Posterior cingulate gyrus (tissue), 11 donors: Measurements from ENCODE around the gene CEP131.

Source experiments
- DNase-seq, 10 donors: peaks; one replicate each; pipeline versions ENCODE4 v3.0.0 to v3.0.0-alpha.2; 2020 to 2021; ENCODE audit warnings: mixed read lengths in 3 of 10
- intact Hi-C: fragments of 100-400 bp; cut with DNase I; formaldehyde crosslinking; loops from one replicate; pipeline ENCODE4 v1.15.1; 2023

CEP131 gene

GRCh38 chr17:81241203-81241602, 18.4 kb upstream of the CEP131 start:
- no peak for DNase-seq
- intact Hi-C loops: loop anchor here (5.0 kb wide), 1 partner anchor 99 kb away; no protein-coding TSS in a partner anchor

GRCh38 chr17:81240761-81241160, 18.0 kb upstream of the CEP131 start:
- intact Hi-C loops: loop anchor here (5.0 kb wide), 1 partner anchor 98 kb away; no protein-coding TSS in a partner anchor
- DNase-seq: no peak

- intact Hi-C loops: loop anchor here (5.0 kb wide), 1 partner anchor 98 kb away; no protein-coding TSS in a partner anchor
- no peak for DNase-seq
Observed at GRCh38 chr17:81239714-81240555, 17.2 kb upstream of the CEP131 start.

- intact Hi-C loops: no loop called here
- peak; percentile 97 to 100 (median 98) for DNase-seq
Observed at GRCh38 chr17:81238815-81239713, 16.3 kb upstream of the CEP131 start, which contains the start of the genes NDUFAF8 and TEPSIN. Gene NDUFAF8 (plus strand): TSS chr17:81239318. CDS start chr17:81239364, 46 bp downstream. Gene TEPSIN (minus strand): TSS chr17:81239055. CDS start chr17:81239033, 22 bp downstream.

- DNase-seq: no peak
- intact Hi-C loops: no loop called here
Observed at GRCh38 chr17:81238490-81238814, 15.7 kb upstream of the CEP131 start.

GRCh38 chr17:81237591-81238489, 15.1 kb upstream of the CEP131 start:
- intact Hi-C loops: no loop called here
- no peak for DNase-seq

- no peak for DNase-seq
- intact Hi-C loops: no loop called here
Observed at GRCh38 chr17:81236784-81237183, 14.0 kb upstream of the CEP131 start.

GRCh38 chr17:81235822-81236740, 13.3 kb upstream of the CEP131 start:
- DNase-seq: no peak
- intact Hi-C loops: no loop called here

GRCh38 chr17:81234940-81235821, 12.4 kb upstream of the CEP131 start:
- intact Hi-C loops: no loop called here
- DNase-seq: no peak

GRCh38 chr17:81234506-81234855, 11.7 kb upstream of the CEP131 start:
- intact Hi-C loops: no loop called here
- peak in 1 of 10 donors; percentile 82 for DNase-seq

- intact Hi-C loops: no loop called here
- DNase-seq: peak in 1 of 10 donors; percentile 78
Observed at GRCh38 chr17:81233811-81234505, 11.2 kb upstream of the CEP131 start.

GRCh38 chr17:81233316-81233715, 10.6 kb upstream of the CEP131 start:
- intact Hi-C loops: no loop called here
- DNase-seq: peak in 1 of 10 donors; percentile 81

GRCh38 chr17:81232616-81233241, 10.0 kb upstream of the CEP131 start:
- DNase-seq: peak in 1 of 10 donors; percentile 77
- intact Hi-C loops: no loop called here

GRCh38 chr17:81231766-81232581, 9.2 kb upstream of the CEP131 start:
- intact Hi-C loops: no loop called here

GRCh38 chr17:81231121-81231645, 8.4 kb upstream of the CEP131 start:
- peak in 1 of 10 donors; percentile 77 for DNase-seq
- intact Hi-C loops: no loop called here

More at GRCh38 chr17:81231766-81232581, 9.2 kb upstream of the CEP131 start:
- DNase-seq: peak in 1 of 10 donors; percentile 83
